Measurements from ENCODE around the gene SAMSN1.

DNA sequence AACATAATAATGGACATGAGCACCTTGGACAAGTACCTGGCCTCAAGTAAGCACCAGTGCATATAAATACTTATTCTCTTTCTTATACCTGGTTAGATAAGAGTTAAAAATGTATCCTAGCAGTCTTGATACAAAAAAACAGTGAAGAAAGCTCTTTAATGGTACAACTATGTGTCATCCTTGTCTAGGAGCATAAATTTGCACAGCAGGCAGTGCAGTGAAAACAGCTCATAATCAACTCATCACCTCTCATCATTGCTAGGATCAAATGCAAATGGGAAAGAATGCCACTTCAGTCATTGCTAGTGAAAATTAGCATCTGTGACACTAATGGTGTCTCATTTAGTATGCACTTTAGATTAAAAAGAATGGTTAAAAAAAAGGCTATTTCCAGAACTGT lies 7.6 kb downstream of the SAMSN1 start:
- TF ChIP-seq, protein P1, sequence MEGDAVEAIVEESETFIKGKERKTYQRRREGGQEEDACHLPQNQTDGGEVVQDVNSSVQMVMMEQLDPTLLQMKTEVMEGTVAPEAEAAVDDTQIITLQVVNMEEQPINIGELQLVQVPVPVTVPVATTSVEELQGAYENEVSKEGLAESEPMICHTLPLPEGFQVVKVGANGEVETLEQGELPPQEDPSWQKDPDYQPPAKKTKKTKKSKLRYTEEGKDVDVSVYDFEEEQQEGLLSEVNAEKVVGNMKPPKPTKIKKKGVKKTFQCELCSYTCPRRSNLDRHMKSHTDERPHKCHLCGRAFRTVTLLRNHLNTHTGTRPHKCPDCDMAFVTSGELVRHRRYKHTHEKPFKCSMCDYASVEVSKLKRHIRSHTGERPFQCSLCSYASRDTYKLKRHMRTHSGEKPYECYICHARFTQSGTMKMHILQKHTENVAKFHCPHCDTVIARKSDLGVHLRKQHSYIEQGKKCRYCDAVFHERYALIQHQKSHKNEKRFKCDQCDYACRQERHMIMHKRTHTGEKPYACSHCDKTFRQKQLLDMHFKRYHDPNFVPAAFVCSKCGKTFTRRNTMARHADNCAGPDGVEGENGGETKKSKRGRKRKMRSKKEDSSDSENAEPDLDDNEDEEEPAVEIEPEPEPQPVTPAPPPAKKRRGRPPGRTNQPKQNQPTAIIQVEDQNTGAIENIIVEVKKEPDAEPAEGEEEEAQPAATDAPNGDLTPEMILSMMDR (IDR thresholded peaks at IDR 0.05; ENCODE audit: control extremely low read depth in 1 of 3, insufficient read depth in 1 of 3, low read depth in 1 of 3, low read length in 3 of 3), result no peak
- TF ChIP-seq NRF1 (IDR thresholded peaks at IDR 0.05; ENCODE audit: low read depth, low read length) (no peak), POU5F1 (IDR thresholded peaks at IDR 0.05; ENCODE audit: low read depth, low read length) (no peak), KDM1A (IDR thresholded peaks at IDR 0.05; ENCODE audit: borderline replicate concordance, low read length) (no peak)

All from H1 (cell line).